ENCODE data around the gene PRKAB1.
"Not testable (repeated sequence)": the region's sequence is repeated elsewhere in the genome, so short reads cannot be mapped to it uniquely, and the experiment has no call there.

PRKAB1 gene, protein sequence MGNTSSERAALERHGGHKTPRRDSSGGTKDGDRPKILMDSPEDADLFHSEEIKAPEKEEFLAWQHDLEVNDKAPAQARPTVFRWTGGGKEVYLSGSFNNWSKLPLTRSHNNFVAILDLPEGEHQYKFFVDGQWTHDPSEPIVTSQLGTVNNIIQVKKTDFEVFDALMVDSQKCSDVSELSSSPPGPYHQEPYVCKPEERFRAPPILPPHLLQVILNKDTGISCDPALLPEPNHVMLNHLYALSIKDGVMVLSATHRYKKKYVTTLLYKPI

DNA sequence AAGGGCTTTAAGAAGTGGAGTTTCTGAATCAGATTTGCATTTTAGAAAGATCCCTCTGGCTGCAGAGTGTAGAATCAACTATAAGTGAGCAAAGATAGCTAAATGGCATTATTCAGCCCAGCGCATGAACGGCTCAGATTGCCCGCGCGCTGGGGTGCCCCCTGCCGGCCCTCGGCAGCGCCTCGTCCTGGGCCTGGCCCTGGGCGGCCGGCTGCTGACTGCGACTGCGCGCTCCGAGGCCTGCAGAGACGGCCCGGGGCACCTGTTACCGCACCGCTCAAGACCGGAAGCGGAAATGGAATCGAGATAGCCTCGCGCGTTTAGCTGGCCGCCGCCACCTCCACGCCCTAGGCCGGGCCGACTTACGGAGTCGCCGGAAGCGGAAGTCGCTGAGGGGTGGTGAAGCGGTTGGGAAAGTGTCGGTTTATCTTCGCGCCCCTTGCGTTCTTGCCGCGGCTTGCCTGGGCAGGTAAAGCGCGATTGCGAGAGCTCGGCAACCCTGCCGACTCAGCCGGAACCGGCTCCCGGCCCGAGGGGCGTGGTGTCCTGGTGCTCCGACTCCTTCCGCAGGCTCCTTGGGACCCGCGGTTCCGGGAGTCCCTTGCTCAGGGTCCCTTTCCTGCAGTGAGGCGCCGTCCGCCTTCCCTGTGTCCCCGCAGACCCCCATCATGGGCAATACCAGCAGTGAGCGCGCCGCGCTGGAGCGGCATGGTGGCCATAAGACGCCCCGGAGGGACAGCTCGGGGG lies at the start of gene PRKAB1:
Gene PRKAB1, plus strand, starts transcription at position 557 of the 747 bp plus-strand sequence. Its CDS starts 112 bp downstream, at position 669.
- DNase-seq (ENCODE audit: low read depth) = peak; percentile 96

DNA sequence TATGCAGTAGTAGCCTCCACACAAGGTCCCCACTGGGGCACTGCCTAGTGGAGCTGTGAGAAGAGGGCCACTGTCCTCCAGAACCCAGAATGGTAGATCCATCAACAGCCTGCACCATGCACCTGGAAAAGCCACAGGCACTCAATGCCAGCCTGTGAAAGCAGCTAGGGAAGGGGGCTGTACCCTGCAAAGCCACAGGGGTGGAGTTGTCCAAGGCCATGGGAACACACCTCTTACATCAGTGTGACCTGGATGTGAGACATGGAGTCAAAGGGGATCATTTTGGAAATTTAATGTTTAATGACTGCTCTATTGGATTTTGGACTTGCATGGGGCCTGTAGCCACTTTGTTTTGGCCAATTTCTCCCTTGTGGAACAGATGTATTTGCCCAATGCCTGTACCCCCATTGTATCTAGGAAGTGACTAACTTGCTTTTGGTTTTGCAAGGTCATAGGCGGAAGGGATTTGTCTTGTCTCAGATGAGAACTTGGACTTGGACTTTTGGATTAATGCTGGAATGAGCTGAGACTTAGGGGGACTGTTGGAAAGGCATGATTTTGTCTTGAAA lies 49.5 kb upstream of the PRKAB1 start:
- DNase-seq (ENCODE audit: low read depth) = not testable (repeated sequence)

GRCh38 chr12:119620490-119620889 lies 47.4 kb upstream of the PRKAB1 start:
- DNase-seq (ENCODE audit: low read depth) = no peak

DNA sequence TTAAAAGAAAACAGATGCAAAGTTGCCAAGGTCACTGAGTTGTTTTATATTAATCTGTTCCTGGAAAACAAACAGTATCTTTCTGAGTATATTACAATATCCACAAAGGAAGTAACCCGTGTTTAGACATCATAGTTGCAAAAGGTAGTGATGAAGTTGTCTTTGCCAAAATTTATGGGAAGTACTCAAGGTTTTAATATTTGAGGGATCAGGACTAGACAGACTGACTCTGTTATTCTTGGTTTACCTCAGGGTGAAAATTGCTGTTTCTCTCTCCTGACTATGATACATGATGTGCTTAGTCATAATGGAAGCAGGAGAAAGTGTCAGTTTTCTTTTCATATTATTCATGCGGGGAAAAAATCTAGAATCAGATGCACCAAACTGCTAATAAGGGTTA lies 46.1 kb upstream of the PRKAB1 start:
- no peak for DNase-seq (ENCODE audit: low read depth)

DNA sequence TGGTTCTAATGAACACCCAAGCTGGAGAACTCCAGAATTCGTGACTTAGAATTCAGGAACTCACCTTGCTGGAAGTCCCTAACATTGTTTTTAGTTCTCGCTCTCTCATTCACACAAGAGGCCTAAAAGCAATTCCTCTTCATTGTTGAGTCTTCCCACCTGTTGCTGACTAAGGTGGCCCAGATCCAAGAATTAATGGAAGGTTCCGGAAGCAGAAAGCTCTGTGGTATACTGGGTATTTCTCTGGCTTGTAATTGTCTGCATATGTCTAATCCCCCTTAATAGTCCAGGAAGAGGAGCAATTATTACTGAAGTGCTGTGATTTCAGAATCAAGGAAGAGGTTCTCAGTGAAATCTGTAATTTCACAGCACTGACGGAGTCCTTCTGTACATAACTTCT lies 43.0 kb upstream of the PRKAB1 start:
- no peak for DNase-seq (ENCODE audit: low read depth)

GRCh38 chr12:119627019-119627643 lies 40.8 kb upstream of the PRKAB1 start:
- no peak for DNase-seq (ENCODE audit: low read depth)

DNA sequence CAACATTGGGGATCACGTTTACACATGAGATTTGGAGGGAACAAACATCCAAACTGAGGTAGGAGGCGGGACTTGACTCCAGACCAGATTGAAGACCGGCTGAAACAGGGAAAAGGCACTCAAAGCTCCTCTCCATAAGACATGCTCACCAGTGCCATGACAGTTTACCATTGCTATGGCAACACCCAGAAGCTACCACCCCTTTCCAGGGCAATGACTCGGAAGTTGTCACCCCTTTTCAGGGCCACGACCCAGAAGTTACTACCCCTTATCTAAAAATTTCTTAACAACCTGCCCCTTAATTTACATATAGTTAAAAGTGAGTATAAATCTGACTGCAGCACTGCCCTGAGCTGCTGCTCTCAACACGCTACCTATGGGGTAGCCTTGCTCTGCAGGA lies 40.2 kb upstream of the PRKAB1 start:
- no peak for DNase-seq (ENCODE audit: low read depth)

GRCh38 chr12:119630223-119630780 lies 37.6 kb upstream of the PRKAB1 start:
- no peak for DNase-seq (ENCODE audit: low read depth)

DNA sequence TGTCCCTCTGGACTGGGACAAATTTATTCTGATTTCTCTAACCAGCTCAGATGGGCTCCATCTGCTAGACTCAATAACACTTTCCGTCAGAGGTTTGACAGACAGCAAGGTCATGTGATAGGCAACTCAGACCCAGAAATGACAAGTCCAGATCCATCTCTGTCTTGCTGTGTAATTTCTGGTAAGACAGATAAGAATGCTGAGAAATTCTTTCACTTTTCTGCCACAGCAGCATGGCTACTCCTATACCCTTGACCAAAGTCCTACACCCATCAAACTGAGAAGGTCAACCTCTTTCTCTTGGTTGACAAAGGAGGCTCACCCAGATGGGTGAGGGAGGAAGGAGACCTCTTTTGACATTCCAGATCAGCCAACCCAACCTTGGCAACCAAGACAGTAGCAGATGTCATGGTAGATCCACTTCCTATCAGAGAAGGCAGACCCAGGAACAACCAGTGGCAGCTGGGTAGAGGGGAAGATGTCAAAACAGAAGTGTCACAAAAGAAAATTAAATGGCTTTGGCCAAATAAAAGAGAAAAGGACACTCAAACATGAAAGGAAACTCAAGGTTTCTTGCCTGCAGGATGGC lies 36.9 kb upstream of the PRKAB1 start:
- DNase-seq (ENCODE audit: low read depth) = no peak

GRCh38 chr12:119631930-119632678 lies 35.8 kb upstream of the PRKAB1 start:
- no peak for DNase-seq (ENCODE audit: low read depth)

DNA sequence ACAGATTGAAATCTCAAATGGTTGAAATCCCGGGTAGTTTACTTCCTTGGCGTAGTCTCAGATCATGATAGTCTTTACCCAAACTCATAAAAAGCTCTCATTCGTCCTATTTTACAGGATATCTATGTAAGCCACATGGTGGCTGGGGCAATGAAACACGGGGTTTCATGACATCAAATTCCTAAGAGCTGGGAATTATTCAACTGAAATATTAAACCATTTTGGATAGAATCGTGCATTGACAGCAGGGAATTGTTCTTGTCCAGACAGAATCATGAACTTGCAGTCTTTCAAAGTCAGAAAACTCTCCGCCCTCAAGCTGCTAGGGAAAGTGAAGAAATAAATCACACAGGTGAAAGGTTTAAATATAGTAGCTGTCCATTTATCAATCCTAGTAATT lies 33.2 kb upstream of the PRKAB1 start:
- no peak for DNase-seq (ENCODE audit: low read depth)

GRCh38 chr12:119642986-119643385 lies 24.9 kb upstream of the PRKAB1 start:
- DNase-seq (ENCODE audit: low read depth) = no peak

DNA sequence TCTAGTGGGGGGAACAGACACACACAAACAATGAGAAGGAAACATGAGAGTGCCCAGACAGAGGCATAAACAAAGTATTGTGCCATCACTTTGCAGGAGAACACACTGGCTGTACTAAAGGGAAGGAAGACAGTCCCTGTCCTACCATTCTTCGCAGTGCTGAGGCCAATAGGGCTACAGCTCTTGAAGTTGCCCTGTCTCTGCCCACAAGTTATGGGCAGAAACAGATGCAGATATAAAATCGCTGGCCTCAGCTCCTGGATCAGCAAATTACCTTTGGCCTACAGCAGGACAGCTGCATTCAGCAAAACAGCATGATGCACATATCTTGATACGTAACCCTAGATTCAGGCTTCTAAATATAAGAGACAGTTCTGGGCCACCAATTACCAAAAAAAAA lies 23.0 kb upstream of the PRKAB1 start:
- DNase-seq (ENCODE audit: low read depth) = no peak

DNA sequence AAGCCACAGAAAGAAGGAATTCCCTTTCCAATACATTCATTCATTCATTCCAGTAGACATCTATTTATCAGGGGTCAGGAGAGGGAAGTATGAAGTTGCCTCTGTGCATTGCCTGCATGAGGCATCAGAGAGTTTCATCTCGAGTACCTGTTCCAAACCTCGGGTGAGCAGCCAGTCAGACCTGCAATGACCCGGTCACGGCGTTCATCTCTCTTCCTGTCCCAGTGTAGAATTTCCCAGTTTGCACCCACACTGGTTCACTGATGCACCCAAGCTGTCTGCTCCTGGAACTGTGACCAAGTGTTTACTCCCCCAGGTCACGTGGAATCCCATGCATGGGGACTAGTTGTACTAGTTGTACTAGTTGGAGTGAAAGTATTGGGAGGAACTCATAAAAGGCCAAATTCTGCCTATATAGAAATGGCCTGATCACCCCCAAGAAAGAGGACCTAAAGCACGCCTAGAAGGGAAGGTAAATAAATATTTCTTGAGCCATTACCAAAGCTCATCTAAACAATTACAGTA lies 22.3 kb upstream of the PRKAB1 start:
- DNase-seq (ENCODE audit: low read depth) = no peak

GRCh38 chr12:119649202-119649808 lies 18.6 kb upstream of the PRKAB1 start:
- no peak for DNase-seq (ENCODE audit: low read depth)

DNA sequence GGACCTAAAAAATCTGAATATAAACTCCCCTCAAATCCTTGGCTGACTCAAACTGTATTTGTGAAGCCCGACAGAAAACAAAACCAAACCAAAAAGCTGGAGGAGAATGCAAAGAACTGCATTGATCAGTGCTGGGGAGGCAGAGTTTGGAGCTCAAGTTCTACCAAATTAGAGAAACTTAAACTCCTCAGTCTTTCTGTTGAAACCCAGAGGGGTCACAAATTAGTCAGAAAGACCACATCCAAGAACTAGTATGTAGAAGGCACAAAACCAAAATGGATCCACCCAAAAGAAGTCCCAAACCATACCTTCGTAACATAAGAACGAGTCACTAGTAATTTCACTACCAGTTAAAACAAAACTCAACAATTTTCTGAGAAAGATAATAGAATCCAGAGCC lies 15.3 kb upstream of the PRKAB1 start:
- DNase-seq (ENCODE audit: low read depth) = no peak

GRCh38 chr12:119657001-119657400 lies 10.9 kb upstream of the PRKAB1 start:
- DNase-seq (ENCODE audit: low read depth) = not testable (repeated sequence)

GRCh38 chr12:119658166-119658565 lies 9.8 kb upstream of the PRKAB1 start:
- DNase-seq (ENCODE audit: low read depth) = not testable (repeated sequence)

GRCh38 chr12:119659289-119659897 lies 8.5 kb upstream of the PRKAB1 start:
- peak; percentile 25 for DNase-seq (ENCODE audit: low read depth)

DNA sequence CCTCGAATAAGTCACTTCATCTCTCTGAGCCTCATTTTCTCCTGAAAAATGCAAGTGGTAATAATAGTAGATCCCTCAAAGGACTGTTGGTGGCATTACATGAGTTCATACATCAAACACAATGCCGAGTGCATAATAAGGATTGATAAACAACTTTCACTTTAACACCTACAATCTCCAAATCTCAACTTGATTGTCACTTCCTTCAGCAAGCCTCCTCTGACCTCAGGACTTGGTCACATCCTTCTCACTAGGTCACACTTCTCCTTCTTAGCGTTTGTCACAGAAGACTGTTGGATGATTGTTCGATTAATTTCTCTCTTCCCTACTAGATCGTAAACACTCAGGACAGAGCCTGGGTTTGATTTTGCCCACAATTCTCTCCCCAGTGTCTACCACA lies 7.9 kb upstream of the PRKAB1 start:
- no peak for DNase-seq (ENCODE audit: low read depth)

All from activated T-cell treated with anti-CD3 and anti-CD28 coated beads for 24 hours (primary cell).